Tibial artery (tissue), 4 donors: ENCODE data around the gene DNMT3L.

Experiments
- DNase-seq, 2 donors: peaks; one replicate each; pipeline ENCODE4 v3.0.0-alpha.2; 2019
- H3K27ac ChIP-seq, 2 donors: fragments of 200-600 bp; sonication (generic) in 1 of 2; 1 replicate in 1 of 2; 2 replicates in 1 of 2; pipeline ENCODE4 v1.5.1; 2018 to 2019; ENCODE audit warnings: mild to moderate bottlenecking in 1 of 2
- H3K27me3 ChIP-seq, 2 donors: fragments of 200-600 bp; sonication (generic) in 1 of 2; one replicate each; pipeline versions ENCODE4 v1.5.1 to v1.6.0; 2016 to 2019
- H3K36me3 ChIP-seq, 3 donors: fragments of 200-600 bp; sonication (generic) in 2 of 3; one replicate each; pipeline ENCODE4 v1.5.1; 2016 to 2019; ENCODE audit warnings: mild to moderate bottlenecking in 2 of 3
- H3K4me1 ChIP-seq, 4 donors: fragments of 200-600 bp; sonication (generic) in 2 of 4; 1 replicate in 3 of 4; 2 replicates in 1 of 4; pipeline ENCODE4 v1.5.1; 2016 to 2019
- H3K4me3 ChIP-seq, 2 donors: fragments of 200-600 bp; sonication (generic) in 1 of 2; 1 replicate in 1 of 2; 2 replicates in 1 of 2; pipeline ENCODE4 v1.5.1; 2018 to 2019; ENCODE audit warnings: mild to moderate bottlenecking in 2 of 2
- H3K9me3 ChIP-seq, 3 donors: fragments of 200-600 bp; sonication (generic) in 1 of 3; one replicate each; pipeline ENCODE4 v1.5.1; 2016 to 2019
- intact Hi-C: fragments of 100-400 bp; cut with DNase I; formaldehyde crosslinking; loops from one replicate; pipeline ENCODE4 v1.15.0; 2023; ENCODE audit warnings: low total_unique reads
- TF ChIP-seq, protein P1 (sequence below), 2 experiments: fragments of 200-600 bp in 1 of 2; fragments of 450-650 bp in 1 of 2; IDR thresholded peaks; one replicate each; pipeline ENCODE4 v1.5.1; 2017 to 2019; ENCODE audit warnings: antibody characterized with exemption in 2 of 2, mild to moderate bottlenecking in 1 of 2, moderate library complexity in 1 of 2

DNMT3L gene

GRCh38 chr21:44290327-44291077 is 28.8 kb upstream of the DNMT3L start:
- intact Hi-C loops = no loop called here
- DNase-seq = no peak

DNA sequence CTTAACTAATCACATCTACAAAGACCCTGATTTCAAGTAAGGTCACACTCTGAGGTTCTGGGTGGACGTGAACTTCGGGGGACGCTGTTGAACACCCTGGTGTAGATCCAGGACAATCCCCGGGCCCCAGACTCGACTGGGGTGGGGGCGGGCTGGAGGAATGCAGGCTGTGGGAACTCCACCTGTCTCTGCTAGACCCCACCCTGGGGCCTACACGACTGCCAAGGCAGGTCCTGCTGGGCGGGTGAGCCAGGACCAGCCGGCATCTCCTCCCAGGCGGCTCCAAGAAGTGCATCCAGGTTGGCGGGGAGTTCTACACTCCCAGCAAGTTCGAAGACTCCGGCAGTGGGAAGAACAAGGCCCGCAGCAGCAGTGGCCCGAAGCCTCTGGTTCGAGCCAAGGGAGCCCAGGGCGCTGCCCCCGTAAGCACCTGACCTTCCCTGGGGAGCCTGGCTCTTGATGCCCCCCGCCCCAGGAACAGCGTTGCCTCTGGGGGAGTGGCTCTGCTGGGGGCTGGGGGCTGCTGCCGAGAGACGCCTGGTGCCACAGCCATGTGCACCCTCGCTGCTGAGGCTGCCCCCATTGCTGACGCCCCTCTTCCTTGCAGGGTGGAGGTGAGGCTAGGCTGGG is 27.8 kb upstream of the DNMT3L start:
- Histone ChIP-seq H3K36me3 (no peaks in the 10 kb centered on the region), H3K4me3 (no peak overlapping the region), H3K9me3 (no peaks in the 10 kb centered on the region), H3K27me3 (peaks cover 0 to 62% of the 10 kb centered on the region in 2 donors), H3K4me1 (peaks cover 0 to 16% (median 7%) of the 10 kb centered on the region in 4 donors), H3K27ac (no peak overlapping the region)
- intact Hi-C loops = no loop called here
- TF ChIP-seq, protein P1, sequence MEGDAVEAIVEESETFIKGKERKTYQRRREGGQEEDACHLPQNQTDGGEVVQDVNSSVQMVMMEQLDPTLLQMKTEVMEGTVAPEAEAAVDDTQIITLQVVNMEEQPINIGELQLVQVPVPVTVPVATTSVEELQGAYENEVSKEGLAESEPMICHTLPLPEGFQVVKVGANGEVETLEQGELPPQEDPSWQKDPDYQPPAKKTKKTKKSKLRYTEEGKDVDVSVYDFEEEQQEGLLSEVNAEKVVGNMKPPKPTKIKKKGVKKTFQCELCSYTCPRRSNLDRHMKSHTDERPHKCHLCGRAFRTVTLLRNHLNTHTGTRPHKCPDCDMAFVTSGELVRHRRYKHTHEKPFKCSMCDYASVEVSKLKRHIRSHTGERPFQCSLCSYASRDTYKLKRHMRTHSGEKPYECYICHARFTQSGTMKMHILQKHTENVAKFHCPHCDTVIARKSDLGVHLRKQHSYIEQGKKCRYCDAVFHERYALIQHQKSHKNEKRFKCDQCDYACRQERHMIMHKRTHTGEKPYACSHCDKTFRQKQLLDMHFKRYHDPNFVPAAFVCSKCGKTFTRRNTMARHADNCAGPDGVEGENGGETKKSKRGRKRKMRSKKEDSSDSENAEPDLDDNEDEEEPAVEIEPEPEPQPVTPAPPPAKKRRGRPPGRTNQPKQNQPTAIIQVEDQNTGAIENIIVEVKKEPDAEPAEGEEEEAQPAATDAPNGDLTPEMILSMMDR (IDR thresholded peaks at IDR 0.05) = no peak
- no peak for DNase-seq

More at GRCh38 chr21:44290327-44291077, 28.8 kb upstream of the DNMT3L start:
- TF ChIP-seq, protein P1 (IDR thresholded peaks at IDR 0.05) = no peak
- Histone ChIP-seq H3K4me1 (peaks cover 0 to 19% (median 12%) of the 10 kb centered on the region in 4 donors), H3K4me3 (no peak overlapping the region), H3K27ac (no peak overlapping the region), H3K27me3 (peaks cover 0 to 63% of the 10 kb centered on the region in 2 donors), H3K36me3 (no peaks in the 10 kb centered on the region), H3K9me3 (no peaks in the 10 kb centered on the region)

DNA sequence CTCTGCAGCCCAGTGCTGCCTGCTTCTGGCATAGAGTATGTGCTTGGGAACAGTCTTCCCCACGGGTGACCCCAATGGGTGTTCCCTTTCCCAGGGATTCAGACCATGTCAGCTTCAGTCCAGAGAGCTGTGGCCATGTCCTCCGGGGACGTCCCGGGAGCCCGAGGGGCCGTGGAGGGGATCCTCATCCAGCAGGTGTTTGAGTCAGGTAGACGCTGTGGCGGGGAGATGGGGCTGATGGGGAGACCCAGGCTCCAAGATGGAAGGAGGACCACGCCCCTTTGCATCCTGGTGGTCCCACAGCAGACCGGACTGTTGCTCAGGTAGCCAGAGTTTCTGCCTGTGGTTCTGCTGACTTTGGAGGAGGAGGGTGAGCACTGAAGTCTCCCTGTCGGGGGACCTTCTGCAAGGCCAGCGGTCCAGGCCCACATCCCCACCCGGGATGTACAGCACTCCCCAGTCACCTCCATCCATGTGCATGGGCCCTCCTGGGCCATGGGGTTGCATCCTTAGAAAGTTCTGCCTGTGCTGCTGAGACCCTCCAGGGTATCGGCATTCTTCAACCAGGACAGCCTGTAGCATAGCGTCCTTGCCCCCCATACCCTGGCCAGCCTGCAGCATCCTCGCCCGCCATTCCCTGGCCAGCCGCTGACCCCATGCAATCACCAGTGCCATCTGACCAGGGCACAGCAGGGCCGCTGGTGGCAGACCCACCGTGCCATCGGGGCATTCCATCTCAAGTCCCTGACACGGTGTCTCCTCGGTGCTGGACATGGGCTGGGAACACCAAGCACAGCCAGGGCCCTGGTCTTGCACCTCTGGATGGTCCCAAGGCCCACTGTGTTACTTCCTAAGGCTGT is 26.8 kb upstream of the DNMT3L start:
- intact Hi-C loops = no loop called here
- peaks cover 0 to 55% of the 10 kb centered on the region in 2 donors for H3K27me3 ChIP-seq
- no peak overlapping the region for H3K27ac ChIP-seq
- no peak for DNase-seq
- no peak overlapping the region for H3K4me3 ChIP-seq
- TF ChIP-seq, protein P1 (IDR thresholded peaks at IDR 0.05) = no peak
- no peaks in the 10 kb centered on the region for H3K36me3 ChIP-seq
- H3K9me3 ChIP-seq = no peaks in the 10 kb centered on the region
- H3K4me1 ChIP-seq = peaks cover 0 to 11% (median 4%) of the 10 kb centered on the region in 4 donors

DNA sequence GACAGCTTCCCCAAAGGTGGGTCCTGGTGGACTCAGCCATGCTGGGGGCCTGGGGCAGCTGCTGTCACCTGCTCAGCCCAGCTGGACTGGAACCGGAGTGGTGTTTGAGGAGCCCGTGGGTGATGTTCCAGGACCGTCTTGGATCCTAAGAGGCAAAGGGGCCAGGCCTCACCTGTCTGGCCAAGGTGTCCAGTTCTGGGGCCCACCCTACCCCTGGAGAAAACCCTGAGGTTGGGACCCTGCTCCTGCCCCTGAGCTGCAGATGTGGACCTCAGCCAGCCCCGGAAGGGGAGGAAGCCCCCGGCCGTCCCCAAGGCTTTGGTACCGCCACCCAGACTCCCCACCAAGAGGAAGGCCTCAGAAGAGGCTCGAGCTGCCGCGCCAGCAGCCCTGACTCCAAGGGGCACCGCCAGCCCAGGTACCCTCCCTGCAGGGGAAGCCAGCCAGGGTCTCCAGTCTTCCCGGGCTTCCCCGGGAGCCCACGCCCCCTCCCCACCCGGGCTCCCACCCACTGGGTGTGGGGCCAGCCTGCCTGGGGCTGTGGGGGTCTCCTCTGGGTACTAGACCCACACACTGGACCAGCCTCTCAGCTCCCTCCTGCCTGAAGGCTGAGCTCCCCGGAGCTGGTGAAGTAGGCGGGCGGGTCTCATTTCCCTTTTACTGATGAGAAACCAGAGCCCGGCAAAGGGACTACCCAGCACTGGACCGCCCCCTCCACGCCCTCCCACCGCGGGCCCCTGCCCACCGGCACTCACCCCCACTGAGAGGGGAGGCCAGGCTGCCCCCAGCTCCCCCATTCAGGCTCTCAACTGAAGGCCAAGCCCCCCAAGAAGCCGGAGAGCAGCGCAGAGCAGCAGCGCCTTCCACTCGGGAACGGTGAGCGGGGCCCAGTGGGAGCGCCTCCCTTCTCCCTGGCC is 25.3 kb upstream of the DNMT3L start:
- no peaks in the 10 kb centered on the region for H3K9me3 ChIP-seq
- peaks cover 0 to 11% (median 4%) of the 10 kb centered on the region in 4 donors for H3K4me1 ChIP-seq
- TF ChIP-seq, protein P1 (IDR thresholded peaks at IDR 0.05) = no peak
- no peak overlapping the region for H3K27ac ChIP-seq
- no peak overlapping the region for H3K4me3 ChIP-seq
- intact Hi-C loops = no loop called here
- H3K27me3 ChIP-seq = peaks cover 0 to 44% of the 10 kb centered on the region in 2 donors
- DNase-seq = no peak
- H3K36me3 ChIP-seq = no peaks in the 10 kb centered on the region
